Activated naive CD8-positive, alpha-beta T cell treated with anti-CD3 and anti-CD28 coated beads, Interleukin-2, amount 50 U/mL, for 16 hours (primary cell): Measurements from ENCODE around the gene MAD1L1.
"Not testable (repeated sequence)": the region's sequence is repeated elsewhere in the genome, so short reads cannot be mapped to it uniquely, and the experiment has no call there.

ENCODE experiments used
- DNase-seq: peaks from one replicate; pipeline ENCODE4 v3.0.0-alpha.2; 2020; ENCODE audit warnings: low read depth, low spot score

Gene MAD1L1

GRCh38 chr7:2232766-2233520 is at the start of gene MAD1L1:
Gene MAD1L1, minus strand, starts transcription at chr7:2232945. Its CDS starts 2,812 bp downstream, at chr7:2230133.
- peak; percentile 58 for DNase-seq

GRCh38 chr7:2282185-2282751 is 49.5 kb upstream of the MAD1L1 start:
- DNase-seq: no peak

GRCh38 chr7:2281541-2281940 is 48.8 kb upstream of the MAD1L1 start:
- DNase-seq: no peak

GRCh38 chr7:2280424-2280823 is 47.7 kb upstream of the MAD1L1 start:
- no peak for DNase-seq

GRCh38 chr7:2279896-2280295 is 47.2 kb upstream of the MAD1L1 start:
- no peak for DNase-seq

- no peak for DNase-seq
These were observed 45.3 kb upstream of the MAD1L1 start for GRCh38 chr7:2278026-2278425.

GRCh38 chr7:2276107-2276506 is 43.4 kb upstream of the MAD1L1 start:
- DNase-seq: no peak

- DNase-seq: no peak
These were observed 42.4 kb upstream of the MAD1L1 start for GRCh38 chr7:2275101-2275500.

- no peak for DNase-seq
These were observed 41.9 kb upstream of the MAD1L1 start for GRCh38 chr7:2274666-2275065.

GRCh38 chr7:2273866-2274265 is 41.1 kb upstream of the MAD1L1 start:
- DNase-seq: no peak

- DNase-seq: no peak
These were observed 39.3 kb upstream of the MAD1L1 start for GRCh38 chr7:2272031-2272430.

- no peak for DNase-seq
These were observed 38.7 kb upstream of the MAD1L1 start for GRCh38 chr7:2271273-2272026.

GRCh38 chr7:2270495-2270894 is 37.8 kb upstream of the MAD1L1 start:
- no peak for DNase-seq

GRCh38 chr7:2269991-2270460 is 37.3 kb upstream of the MAD1L1 start:
- no peak for DNase-seq

GRCh38 chr7:2269089-2269990 is 36.6 kb upstream of the MAD1L1 start:
- DNase-seq: not testable (repeated sequence)

GRCh38 chr7:2266911-2267310 is 34.2 kb upstream of the MAD1L1 start:
- DNase-seq: no peak

GRCh38 chr7:2264158-2264557 is 31.4 kb upstream of the MAD1L1 start:
- DNase-seq: no peak

GRCh38 chr7:2263176-2263575 is 30.4 kb upstream of the MAD1L1 start:
- DNase-seq: no peak

- DNase-seq: no peak
These were observed 28.9 kb upstream of the MAD1L1 start for GRCh38 chr7:2261611-2262010.

- DNase-seq: no peak
These were observed 28.1 kb upstream of the MAD1L1 start for GRCh38 chr7:2260820-2261219.

GRCh38 chr7:2259480-2259879 is 26.7 kb upstream of the MAD1L1 start:
- no peak for DNase-seq
